ES-I3 (cell line): ENCODE measurements around the gene RAB34.

Experiments used
- H3K36me3 ChIP-seq: 2 replicates; pipeline ENCODE4 v1.6.1; 2013; ENCODE audit warnings: mild to moderate bottlenecking, low read length, control low read depth, moderate library complexity; ENCODE audit not compliant: insufficient read depth
- H3K4me1 ChIP-seq: 2 replicates; pipeline ENCODE4 v1.6.1; 2013; ENCODE audit warnings: mild to moderate bottlenecking, control low read depth, low read length; ENCODE audit not compliant: insufficient read depth
- H3K9ac ChIP-seq: 2 replicates; pipeline ENCODE4 v1.6.1; 2013; ENCODE audit warnings: low read depth, mild to moderate bottlenecking, low read length, moderate library complexity
- H3K9me3 ChIP-seq: 2 replicates; pipeline ENCODE4 v1.6.1; 2013; ENCODE audit warnings: mild to moderate bottlenecking, low read length, moderate library complexity; ENCODE audit not compliant: control insufficient read depth, insufficient read depth

Gene RAB34, protein sequence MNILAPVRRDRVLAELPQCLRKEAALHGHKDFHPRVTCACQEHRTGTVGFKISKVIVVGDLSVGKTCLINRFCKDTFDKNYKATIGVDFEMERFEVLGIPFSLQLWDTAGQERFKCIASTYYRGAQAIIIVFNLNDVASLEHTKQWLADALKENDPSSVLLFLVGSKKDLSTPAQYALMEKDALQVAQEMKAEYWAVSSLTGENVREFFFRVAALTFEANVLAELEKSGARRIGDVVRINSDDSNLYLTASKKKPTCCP

DNA sequence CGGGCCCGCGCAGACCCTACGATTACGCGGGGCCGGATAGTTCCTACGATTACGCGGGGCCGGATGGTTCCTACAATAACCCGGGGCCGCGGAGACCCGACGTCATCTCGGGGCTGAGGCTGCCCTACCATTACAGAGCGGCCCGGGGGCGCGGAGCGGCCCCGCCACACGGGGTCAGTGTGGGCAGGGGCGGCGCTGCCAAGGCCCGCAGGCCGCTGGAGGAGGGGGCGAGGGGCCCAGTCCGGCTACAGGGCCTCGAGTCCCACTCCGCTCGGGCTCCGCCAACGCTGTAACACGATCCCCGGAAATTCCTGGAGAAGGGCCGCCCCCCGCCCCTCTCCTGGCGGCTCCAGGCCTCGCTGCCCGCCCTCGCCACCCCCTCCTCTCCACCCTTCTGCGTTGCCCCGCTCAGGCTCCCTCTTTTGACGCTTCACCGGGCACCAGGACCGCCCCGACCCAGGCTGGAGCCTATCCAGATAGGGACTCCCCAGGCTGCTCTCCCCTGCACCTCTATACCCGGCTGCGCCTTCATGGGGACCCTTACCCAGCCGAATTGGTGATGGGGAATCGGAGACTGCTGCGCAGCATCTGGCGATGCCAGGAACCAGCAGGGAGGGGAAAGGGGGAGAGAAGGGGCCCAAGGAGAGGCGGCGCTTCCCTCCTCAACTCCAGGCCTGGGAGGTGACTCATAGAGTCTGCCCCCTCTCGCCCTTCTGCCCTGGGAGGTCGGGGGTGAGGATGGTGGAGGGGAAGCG is at the start of gene RAB34:
Gene RAB34, minus strand, starts transcription at position 291 of the 755 bp plus-strand sequence. CDS start 602 bp downstream, outside the sequence.
- Histone ChIP-seq H3K4me1 (peaks cover 23% of the 10 kb centered on the region), H3K9ac (peak within 1 kb of the TSS; percentile 99), H3K36me3 (peaks cover 21% of the 10 kb centered on the region)

DNA sequence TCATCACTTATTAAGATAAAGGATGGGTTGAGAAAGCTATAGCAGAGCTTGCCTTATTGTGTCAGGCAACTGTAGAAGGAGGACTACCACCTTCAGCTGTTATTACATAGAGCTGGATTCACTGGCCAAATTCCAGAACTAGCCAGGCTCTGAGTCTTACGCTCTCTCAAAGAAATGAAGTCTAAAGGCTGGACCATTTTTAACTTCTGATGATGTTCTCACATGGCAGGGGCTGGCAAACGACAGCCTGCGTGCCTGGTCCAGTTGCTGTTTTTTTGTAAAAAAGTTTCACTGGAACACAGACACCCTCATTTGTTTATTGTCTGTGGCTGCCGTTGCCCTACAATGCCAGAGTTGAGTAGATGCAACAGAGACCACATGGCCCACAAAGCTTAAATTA is 47.4 kb upstream of the RAB34 start:
- H3K36me3 ChIP-seq = peaks cover 11% of the 10 kb centered on the region
- peaks cover 24% of the 10 kb centered on the region for H3K4me1 ChIP-seq
- no peaks in the 10 kb centered on the region for H3K9me3 ChIP-seq
- H3K9ac ChIP-seq = no peak overlapping the region

More for the DNA sequence above, at the start of gene RAB34:
- H3K9me3 ChIP-seq = no peaks in the 10 kb centered on the region

DNA sequence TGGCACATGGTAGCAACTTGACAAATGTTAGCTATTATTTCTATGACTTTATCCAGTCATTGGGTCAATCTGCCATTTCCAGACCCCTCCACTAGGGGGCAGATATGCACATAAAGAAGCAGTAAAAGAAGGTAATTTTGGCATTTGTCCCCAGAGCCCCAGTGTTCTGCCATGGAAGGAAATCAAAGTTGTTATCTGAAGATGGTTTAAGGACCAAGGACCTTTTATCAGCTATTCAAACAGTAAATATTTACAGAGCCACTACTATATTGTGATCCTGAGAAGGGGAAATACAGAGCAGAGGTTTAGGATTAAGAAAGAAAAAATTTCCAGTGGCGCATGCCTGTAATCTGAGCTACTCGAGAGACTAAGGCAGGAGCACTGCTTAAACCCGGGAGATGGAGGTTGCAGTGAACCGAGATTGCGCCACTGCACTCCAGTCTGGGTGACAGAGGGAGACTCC is 46.2 kb upstream of the RAB34 start:
- H3K36me3 ChIP-seq = peaks cover 21% of the 10 kb centered on the region
- H3K9me3 ChIP-seq = no peaks in the 10 kb centered on the region
- no peak overlapping the region for H3K9ac ChIP-seq
- H3K4me1 ChIP-seq = peaks cover 29% of the 10 kb centered on the region

DNA sequence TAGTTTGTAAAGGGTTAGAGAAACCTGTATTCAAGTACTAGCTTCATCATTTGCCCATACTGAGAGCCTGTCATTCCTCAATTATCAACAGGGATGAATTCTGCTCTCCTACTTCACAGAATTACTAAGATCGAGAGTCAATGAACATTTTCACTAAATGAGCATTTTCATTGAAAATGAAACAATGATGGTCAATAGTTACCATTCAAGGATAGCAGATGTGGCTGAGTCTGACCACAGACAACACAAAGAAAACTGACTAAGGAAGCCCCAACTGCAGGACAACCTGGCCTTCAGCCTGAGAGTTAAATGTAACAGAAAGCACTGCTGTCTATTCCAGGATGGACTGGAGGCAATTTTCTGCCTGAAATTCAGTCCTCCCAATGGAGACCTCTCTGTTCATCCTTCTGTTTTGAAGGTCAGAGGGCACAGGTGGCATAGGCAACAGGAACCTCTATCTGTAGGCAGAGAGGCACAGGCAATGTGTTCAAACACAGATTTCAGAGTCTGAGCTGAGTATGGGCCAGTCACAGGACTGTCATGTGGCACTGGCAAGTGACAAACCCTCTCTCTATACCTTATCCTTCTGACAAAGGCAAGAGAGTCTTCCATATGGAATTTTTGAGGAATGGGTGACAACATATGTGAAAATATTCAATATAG is 45.6 kb upstream of the RAB34 start:
- H3K36me3 ChIP-seq = peaks cover 27% of the 10 kb centered on the region
- H3K9ac ChIP-seq = no peak overlapping the region
- no peaks in the 10 kb centered on the region for H3K9me3 ChIP-seq
- H3K4me1 ChIP-seq = peaks cover 29% of the 10 kb centered on the region

DNA sequence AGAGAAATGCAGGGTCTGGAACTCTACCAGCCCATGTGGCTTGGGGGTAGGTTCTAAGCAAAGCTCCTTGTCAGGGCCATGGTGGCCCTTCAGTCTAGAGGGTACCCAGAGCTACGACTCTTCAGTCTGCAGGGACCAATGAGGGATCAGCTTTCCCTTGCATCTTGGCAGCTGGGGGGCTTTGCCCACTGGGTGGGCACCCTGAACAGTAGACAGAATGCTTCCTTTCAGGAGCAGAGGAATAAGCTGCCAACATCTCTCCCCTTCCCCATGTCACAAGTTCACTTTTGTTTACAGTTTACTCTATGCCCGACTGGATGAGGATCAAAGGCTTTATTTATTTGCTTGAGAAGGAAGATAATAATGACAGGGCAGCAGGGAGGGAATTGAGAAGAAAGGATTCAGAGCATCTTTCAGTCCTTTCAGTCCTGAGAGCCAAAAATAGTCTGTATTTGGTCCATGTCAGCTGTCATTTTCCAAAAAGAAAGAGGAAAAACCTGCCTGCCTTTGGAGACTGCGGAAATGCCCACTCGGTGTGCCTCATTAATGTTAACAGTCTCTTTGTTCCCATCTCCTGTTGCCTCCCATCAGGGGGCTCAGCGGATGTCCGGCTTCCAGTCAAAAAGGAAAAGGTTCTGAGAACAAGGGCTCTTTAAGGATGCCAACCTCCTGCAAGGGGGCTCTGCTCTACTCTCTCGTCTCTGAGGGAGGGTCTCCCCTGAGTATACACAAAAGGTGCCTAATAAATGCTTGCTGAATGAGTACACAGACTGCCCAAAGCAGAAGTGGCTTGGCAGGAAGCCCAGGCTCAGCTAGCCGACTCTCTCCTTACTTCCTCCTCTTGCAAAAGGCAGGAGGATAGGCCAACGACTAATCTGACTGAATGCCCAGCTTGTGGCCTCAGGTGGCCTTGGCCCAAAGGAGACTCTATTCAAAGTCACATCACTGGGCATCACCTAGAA is 43.2 kb upstream of the RAB34 start:
- Histone ChIP-seq H3K9ac (no peak overlapping the region), H3K9me3 (no peaks in the 10 kb centered on the region), H3K4me1 (peaks cover 29% of the 10 kb centered on the region), H3K36me3 (peaks cover 26% of the 10 kb centered on the region)

DNA sequence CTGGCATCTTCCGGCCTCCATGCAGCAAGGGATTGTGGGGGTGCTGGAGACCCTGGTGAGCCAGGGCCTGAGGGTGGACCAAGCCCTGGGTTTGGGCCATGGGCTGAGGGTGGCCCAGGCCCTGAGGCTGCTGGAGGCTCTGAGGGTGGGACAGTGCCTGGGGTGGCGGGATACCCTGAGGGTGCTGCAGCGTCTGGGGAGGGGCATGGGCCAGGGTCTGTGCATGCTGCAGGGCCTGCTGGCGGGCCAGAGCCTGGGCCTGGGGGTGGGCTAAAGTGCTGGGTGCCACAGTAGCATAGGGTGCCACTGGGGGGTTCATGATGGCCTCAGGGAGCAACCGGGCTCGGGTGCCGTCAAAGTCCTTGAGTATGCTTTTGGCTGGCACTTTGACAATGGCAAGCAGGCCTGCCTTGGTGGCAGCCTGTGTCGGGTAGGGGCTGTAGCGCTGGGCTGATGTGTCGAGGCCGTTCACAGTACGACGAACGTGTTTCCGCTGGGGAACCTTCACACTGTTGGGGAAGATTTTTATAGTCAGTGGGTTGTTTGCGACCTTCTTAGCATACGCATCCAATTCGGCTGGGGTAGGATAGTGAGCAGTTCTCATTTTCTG is 41.7 kb upstream of the RAB34 start:
- H3K9me3 ChIP-seq = no peaks in the 10 kb centered on the region
- H3K9ac ChIP-seq = no peak overlapping the region
- peaks cover 28% of the 10 kb centered on the region for H3K36me3 ChIP-seq
- peaks cover 29% of the 10 kb centered on the region for H3K4me1 ChIP-seq

DNA sequence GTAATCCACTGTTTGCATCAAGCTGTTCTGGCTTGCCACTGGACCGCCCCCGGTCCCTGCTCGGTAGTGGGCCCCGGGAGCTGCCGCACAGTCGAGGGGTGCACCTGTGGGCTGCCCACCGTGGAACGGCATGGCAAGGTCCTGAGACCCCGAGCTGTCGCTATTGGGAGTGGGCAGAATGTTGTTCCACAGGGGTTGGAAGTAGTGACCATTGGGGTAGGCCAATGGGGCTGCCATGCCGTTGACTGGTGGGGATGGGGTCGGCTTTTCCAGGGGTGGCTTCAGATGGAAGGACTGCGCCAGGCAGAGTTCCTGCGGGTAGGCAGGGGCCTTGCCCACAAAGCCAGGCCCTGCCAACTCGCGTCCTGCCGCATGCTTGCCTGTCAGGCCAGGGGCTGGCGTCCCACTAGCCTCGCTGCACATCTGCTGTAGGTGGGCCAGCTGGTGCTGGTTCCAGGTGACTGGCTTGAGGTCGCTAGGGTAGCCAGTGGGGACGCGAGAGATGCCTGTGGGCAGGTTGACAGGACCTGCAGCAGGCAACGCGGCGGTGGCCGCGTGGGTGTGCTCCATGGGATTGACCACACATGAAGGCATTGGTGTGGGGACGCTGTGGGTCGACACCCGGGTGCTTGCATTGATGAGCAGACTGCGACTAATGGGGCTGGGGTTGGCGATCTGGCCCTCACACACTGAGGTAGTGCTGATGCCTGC is 40.9 kb upstream of the RAB34 start:
- Histone ChIP-seq H3K36me3 (peaks cover 28% of the 10 kb centered on the region), H3K4me1 (peaks cover 29% of the 10 kb centered on the region)

DNA sequence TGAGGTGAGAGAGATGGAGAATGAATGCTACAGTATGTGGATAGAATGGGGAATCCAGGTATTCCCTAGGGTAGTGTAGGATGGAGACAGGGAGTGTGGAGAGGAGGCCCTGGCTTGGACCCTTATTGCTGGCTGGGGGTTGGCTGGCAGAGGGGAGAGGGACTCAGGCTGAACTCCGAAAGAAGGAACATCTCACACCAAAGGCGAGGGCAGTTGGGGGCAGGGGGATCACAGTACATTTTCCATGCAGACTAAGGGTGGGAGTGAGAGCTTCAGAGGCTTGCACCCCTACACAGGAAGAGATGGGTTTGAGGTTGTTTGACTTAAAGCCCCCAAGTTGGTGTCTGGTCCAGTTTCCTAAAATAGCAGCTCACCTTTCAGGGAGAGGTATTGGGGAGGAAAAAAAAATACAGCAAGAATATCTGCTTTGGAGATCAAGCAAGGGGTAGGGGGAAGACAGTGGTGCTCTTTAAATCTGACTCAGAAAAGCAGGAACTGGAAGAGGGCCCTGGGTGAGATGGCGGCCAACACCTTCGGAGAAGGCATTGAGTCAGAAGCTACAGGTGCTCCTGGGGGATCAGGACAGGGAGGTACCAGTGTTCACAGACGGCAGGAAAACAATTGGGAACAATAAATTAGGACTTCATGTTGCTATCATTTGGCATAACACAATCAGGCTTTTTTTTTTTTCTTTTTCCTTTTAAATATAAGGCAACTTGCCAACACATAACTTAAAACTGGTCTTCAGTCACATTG is 38.6 kb upstream of the RAB34 start:
- no peak overlapping the region for H3K9ac ChIP-seq
- no peaks in the 10 kb centered on the region for H3K9me3 ChIP-seq
- H3K36me3 ChIP-seq = peaks cover 25% of the 10 kb centered on the region
- H3K4me1 ChIP-seq = peaks cover 14% of the 10 kb centered on the region

More for the DNA sequence above, 40.9 kb upstream of the RAB34 start:
- H3K9me3 ChIP-seq = no peaks in the 10 kb centered on the region
- no peak overlapping the region for H3K9ac ChIP-seq

DNA sequence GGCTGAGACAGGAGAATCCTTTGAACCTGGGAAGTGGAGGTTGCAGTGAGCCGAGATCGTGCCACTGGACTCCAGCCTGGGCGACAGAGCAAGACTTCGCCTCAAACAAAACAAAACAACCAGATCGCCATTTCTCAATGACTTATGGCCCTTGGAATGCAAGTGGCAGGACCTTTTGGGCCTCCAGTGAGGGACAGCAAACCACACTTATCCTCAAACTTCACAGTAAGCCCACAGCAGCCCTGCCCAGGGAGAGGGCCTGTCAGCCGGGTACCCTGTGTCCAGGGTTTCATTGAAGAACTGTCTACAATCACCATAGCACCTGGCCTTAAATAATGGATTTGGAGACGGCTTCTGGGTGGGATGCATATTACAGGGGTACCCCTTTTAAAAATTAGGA is 37.8 kb upstream of the RAB34 start:
- Histone ChIP-seq H3K4me1 (peaks cover 13% of the 10 kb centered on the region), H3K9me3 (no peaks in the 10 kb centered on the region), H3K9ac (no peak overlapping the region), H3K36me3 (peaks cover 31% of the 10 kb centered on the region)

DNA sequence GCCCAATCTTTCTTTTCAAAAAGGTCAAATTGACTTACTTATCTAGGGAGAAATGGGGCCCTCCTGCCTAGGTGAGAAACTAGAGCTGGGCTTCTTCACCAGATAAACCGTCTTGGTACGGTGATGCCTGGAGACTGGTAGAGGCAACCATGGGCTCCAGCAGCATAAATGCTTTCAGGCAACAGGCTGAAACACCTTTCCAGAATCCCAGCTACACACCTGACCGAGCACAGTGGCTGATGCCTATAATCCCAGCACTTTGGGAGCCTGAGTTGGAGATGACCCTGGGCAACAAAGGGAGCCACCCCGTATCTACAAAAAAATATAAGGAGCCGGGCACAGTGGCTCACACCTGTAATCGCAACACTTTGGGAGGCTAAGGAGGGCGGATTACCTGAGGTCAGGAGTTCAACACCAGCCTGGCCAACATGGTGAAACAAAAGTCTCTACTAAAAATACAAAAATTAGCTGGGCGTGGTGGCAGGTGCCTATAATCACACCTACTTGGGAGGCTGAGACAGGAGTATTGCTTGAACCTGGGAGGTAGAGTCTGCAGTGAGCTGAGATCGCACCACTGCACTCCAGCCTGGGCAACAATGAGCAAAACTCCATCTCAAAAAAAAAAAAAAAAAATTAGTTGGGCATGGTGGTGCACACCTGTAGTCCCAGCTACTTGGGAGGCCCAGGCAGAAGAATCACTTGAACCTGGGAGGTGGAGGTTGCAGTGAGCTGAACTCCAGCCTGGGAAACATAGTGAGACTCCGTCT is 34.1 kb upstream of the RAB34 start:
- no peaks in the 10 kb centered on the region for H3K9me3 ChIP-seq
- H3K9ac ChIP-seq = no peak overlapping the region
- peaks cover 29% of the 10 kb centered on the region for H3K36me3 ChIP-seq

DNA sequence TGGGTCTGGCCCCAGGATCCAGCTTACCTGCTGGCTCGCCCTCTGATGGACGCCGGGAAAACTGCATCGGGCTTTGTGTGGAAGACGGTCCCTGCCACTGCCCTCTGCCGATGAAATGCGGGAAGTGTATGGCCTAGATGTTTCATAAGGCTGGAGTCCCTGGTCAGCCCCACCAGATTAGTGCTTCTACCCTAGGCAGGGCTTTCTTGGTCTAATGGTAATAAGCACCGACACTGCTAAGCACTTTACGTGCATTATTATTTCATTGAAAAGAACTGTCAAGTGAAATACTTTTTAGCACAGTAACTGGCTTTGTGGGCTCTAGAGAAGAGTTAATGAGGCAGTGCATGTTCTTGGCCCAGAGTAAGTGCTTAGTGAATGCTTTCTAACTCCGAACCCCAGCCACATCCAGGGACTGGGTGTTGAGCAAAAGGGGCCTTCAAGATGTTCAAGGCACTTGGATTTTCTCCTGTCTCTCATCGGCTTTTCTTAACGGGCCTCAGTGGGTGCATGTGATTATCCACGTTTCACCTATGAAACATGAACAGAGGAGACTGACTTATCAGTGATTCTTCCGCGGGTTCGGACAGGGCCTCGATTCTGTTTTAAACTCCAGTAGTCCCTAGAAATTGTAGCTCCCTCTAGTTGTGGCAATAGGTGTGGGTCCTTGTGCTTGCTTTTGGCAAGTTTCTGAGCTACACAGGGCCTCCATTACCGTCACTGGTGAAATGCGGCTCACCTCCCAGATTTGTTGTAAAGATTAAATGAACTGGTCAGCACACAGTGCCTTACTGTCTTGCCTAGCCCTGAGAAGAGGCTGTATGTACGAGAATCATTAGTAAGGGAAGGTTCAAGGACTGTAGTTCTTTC is 32.7 kb upstream of the RAB34 start:
- H3K9ac ChIP-seq = no peak overlapping the region
- H3K9me3 ChIP-seq = no peaks in the 10 kb centered on the region
- peaks cover 33% of the 10 kb centered on the region for H3K36me3 ChIP-seq
- peaks cover 18% of the 10 kb centered on the region; the same call in 1 of the 2 replicates for H3K4me1 ChIP-seq

More for the DNA sequence above, 34.1 kb upstream of the RAB34 start:
- peaks cover 8% of the 10 kb centered on the region; the same call in 1 of the 2 replicates for H3K4me1 ChIP-seq
